ENCODE results near the gene KANSL1. TPM values are rescaled to one million over a fixed set of nuclear protein-coding genes. Genes with fewer than 3 reads are reported as not detected.

Gene KANSL1
- total RNA-seq, 1 donor from 2014 or later: 136 TPM

DNA sequence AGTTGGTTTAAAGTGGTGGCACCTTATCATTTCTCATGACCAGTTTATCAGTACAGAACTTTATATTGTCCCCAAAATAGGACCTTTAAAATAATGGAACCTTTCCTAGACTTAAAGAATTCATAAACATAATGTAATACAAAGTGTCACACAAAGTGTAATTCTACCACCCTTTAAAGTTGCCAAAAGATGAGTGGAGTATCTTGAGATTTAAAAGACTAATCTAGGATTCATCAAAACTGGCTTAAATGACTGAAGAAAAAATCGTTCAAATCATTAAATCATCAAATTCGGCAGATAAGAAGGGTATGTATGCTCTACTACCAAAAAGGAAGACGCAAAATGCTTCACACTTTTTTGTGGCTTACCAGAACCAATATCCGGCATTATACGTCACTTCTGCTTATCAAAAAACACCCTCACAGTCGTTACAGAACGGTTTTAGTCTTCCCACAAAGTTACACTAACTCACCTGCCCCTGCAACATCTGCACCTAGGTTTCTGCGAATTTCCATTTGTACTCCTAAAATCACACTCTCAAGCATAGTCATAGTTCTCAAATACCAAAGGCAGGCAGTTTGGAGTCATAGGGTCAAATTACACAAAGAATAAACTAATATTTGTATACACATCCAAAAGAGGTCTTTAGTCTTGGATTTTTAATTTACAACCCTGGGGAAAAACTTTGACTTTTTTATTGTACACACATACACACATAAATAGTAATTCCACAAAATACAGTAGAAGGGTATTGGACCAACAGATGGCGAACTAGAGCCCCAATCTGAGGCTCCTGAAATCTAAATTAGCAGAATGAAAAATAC, 1.4 kb upstream of the KANSL1 start:
- H3K27me3 Mint-ChIP-seq (ENCODE audit: insufficient read depth, low read depth): peaks cover 2% of the 10 kb centered on the region
- H3K4me1 Mint-ChIP-seq: peaks cover 22% of the 10 kb centered on the region
- H3K4me3 Mint-ChIP-seq: peak overlapping the region; percentile 89
- Histone ChIP-seq H3K36me3 (no peaks in the 10 kb centered on the region), H3K27me3 (no peaks in the 10 kb centered on the region), H3K79me2 (ENCODE audit: low read depth) (peaks cover 93% of the 10 kb centered on the region), H3K27ac (no peak overlapping the region), H3K4me1 (peaks cover 24% of the 10 kb centered on the region), H2AFZ (replicated peaks) (no peak overlapping the region), H3F3A (ENCODE audit: low read depth) (peaks cover 48% of the 10 kb centered on the region), H3K9ac (no peak overlapping the region), H3K4me2 (peak overlapping the region; percentile 87), H3K4me3 (peak overlapping the region; percentile 98), H3K9me3 (ENCODE audit: low read depth) (no peaks in the 10 kb centered on the region), H4K20me1 (ENCODE audit: low read depth) (peaks cover 51% of the 10 kb centered on the region)
- peaks cover 16% of the 10 kb centered on the region for H3K9me3 Mint-ChIP-seq
- DNase-seq (ENCODE audit: low spot score): peak; percentile 33
- H3K36me3 Mint-ChIP-seq: peaks cover 22% of the 10 kb centered on the region
- TF ChIP-seq EZH2 (IDR thresholded peaks at IDR 0.05): no peak
- TF ChIP-seq, protein P1, sequence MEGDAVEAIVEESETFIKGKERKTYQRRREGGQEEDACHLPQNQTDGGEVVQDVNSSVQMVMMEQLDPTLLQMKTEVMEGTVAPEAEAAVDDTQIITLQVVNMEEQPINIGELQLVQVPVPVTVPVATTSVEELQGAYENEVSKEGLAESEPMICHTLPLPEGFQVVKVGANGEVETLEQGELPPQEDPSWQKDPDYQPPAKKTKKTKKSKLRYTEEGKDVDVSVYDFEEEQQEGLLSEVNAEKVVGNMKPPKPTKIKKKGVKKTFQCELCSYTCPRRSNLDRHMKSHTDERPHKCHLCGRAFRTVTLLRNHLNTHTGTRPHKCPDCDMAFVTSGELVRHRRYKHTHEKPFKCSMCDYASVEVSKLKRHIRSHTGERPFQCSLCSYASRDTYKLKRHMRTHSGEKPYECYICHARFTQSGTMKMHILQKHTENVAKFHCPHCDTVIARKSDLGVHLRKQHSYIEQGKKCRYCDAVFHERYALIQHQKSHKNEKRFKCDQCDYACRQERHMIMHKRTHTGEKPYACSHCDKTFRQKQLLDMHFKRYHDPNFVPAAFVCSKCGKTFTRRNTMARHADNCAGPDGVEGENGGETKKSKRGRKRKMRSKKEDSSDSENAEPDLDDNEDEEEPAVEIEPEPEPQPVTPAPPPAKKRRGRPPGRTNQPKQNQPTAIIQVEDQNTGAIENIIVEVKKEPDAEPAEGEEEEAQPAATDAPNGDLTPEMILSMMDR (IDR thresholded peaks at IDR 0.05): peak; percentile 71
- H3K27ac Mint-ChIP-seq: peak overlapping the region; percentile 54

DNA sequence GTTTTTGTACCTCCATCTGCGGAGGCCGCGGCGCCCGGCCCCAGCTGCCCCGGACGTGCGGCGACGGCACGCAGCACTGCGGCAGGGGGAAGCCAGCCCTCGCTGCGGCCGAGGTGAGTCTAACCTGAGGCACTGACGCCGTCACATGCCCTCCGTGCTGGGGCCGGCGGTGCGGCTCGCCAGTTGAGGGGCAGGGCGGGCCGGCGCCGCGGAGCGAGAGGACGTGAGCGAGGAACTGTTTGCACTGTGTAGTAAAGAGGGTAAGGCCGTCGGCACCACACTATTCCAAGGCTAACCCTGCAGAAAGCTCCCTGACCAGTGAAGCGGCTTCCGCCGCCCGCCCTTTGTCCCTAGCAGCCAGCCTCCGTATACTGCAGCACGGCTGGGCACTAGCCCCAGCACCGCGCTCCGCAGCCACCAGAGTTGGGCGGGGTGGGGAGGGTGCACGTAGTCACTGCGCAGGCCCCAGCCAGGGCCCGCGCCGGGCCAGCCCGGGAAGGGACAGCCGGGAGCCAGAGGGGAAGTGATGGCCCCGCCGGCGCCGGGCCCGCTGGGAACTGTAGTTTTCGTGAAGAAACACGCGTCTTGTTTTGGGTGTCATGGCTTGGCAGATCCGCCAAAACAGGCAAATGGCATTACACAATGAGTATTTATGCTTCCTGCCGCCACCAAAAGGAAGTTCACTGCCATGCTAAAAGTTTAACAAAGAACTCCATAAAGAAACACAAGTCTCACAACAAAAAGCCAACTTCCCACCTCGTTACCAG, 580 bp upstream of the KANSL1 start:
- DNase-seq (ENCODE audit: low spot score): peak; percentile 97
- Histone ChIP-seq H3K4me3 (peak overlapping the region; percentile 98), H3K79me2 (ENCODE audit: low read depth) (peaks cover 93% of the 10 kb centered on the region), H2AFZ (replicated peaks) (peak overlapping the region; percentile 91), H3K27me3 (no peaks in the 10 kb centered on the region), H3F3A (ENCODE audit: low read depth) (peaks cover 48% of the 10 kb centered on the region), H3K9me3 (ENCODE audit: low read depth) (no peaks in the 10 kb centered on the region), H4K20me1 (ENCODE audit: low read depth) (peaks cover 59% of the 10 kb centered on the region), H3K4me2 (peak overlapping the region; percentile 87), H3K27ac (peak overlapping the region; percentile 88), H3K36me3 (no peaks in the 10 kb centered on the region), H3K4me1 (peaks cover 29% of the 10 kb centered on the region), H3K9ac (peak overlapping the region; percentile 82)
- Mint-ChIP-seq H3K27me3 (ENCODE audit: insufficient read depth, low read depth) (peaks cover 2% of the 10 kb centered on the region), H3K27ac (peak overlapping the region; percentile 74), H3K36me3 (peaks cover 23% of the 10 kb centered on the region), H3K4me3 (peak overlapping the region; percentile 89), H3K9me3 (peaks cover 16% of the 10 kb centered on the region), H3K4me1 (peaks cover 27% of the 10 kb centered on the region)
- TF ChIP-seq EZH2phosphoT487 (IDR thresholded peaks at IDR 0.05): no peak
- TF ChIP-seq, protein P1 (IDR thresholded peaks at IDR 0.05): peak; percentile 44

DNA sequence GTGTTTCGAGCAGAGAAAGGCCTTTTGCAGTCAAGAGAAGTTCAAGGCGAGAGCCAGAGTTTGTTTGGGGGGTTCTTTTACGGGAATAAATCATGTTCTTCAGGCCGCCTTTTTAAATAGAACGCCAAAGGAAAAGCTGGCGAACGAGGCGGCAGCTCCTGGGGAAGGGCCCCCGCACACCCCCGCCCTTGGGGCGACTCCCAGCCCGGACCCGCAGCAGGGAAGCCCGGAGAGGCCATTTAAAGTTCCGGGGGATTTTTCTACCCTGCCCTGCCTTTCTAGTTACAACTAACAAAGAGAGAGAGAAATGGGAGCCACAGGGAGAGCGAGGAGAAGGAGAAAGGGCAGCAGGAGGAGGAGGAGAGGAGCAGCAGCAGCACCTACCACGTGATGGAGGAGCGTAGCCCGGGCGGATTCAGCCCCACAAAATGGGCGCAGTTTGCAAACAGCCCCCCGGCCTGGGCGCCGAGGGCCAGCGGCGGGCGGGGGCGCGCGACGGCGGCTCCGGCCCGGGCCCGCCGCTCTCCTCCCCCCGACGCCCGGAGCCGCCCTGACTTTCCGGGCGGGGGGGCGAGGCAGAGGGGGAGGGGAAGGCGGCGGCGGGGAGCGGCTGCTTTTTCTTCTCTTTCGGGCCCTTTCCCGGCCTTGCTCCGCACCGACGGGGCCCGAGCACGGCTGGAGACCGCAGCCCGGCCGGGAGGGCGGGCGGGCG, 634 bp downstream of the KANSL1 start:
- no peak for TF ChIP-seq EZH2 (IDR thresholded peaks at IDR 0.05)
- TF ChIP-seq, protein P1 (IDR thresholded peaks at IDR 0.05): no peak
- Mint-ChIP-seq H3K9me3 (peaks cover 8% of the 10 kb centered on the region), H3K4me1 (peaks cover 35% of the 10 kb centered on the region)

More for the DNA sequence above, 634 bp downstream of the KANSL1 start:
- H3K36me3 Mint-ChIP-seq: peaks cover 18% of the 10 kb centered on the region
- H3K4me3 Mint-ChIP-seq: peak overlapping the region; percentile 92
- H3K27me3 Mint-ChIP-seq (ENCODE audit: insufficient read depth, low read depth): peaks cover 2% of the 10 kb centered on the region
- Histone ChIP-seq H3F3A (ENCODE audit: low read depth) (peaks cover 46% of the 10 kb centered on the region), H3K36me3 (no peaks in the 10 kb centered on the region), H3K4me3 (peak overlapping the region; percentile 98), H2AFZ (replicated peaks) (no peak overlapping the region), H3K4me2 (peak overlapping the region; percentile 89), H3K4me1 (peaks cover 38% of the 10 kb centered on the region), H3K9ac (peak overlapping the region; percentile 95), H3K27me3 (no peaks in the 10 kb centered on the region), H3K27ac (peak overlapping the region; percentile 100), H3K9me3 (ENCODE audit: low read depth) (no peaks in the 10 kb centered on the region), H3K79me2 (ENCODE audit: low read depth) (peaks cover 93% of the 10 kb centered on the region), H4K20me1 (ENCODE audit: low read depth) (peaks cover 71% of the 10 kb centered on the region)
- peak; percentile 85 for DNase-seq (ENCODE audit: low spot score)
- H3K27ac Mint-ChIP-seq: peak overlapping the region; percentile 98
